A673 (cell line): ENCODE measurements around the gene CELSR3.

Experiments
- EZH2 ChIP-seq: fragments of 200-600 bp; sonication (generic); IDR thresholded peaks from 2 replicates; pipeline ENCODE4 v1.6.1; 2017; ENCODE audit warnings: borderline replicate concordance, low read depth, mild to moderate bottlenecking, mixed read lengths, antibody characterized with exemption, low read length; ENCODE audit not compliant: poor library complexity, severe bottlenecking
- TF ChIP-seq, protein P1 (sequence below): fragments of 300-800, 200-600 bp; sonication (generic); conservative IDR thresholded peaks from 2 replicates; pipeline ENCODE4 v1.5.1; 2017; ENCODE audit warnings: low read depth, mild to moderate bottlenecking, antibody characterized with exemption, low read length, moderate library complexity, mixed read lengths

GRCh38 chr3:48593337-48593736 lies 69.3 kb downstream of the CELSR3 start:
- TF ChIP-seq, protein P1, sequence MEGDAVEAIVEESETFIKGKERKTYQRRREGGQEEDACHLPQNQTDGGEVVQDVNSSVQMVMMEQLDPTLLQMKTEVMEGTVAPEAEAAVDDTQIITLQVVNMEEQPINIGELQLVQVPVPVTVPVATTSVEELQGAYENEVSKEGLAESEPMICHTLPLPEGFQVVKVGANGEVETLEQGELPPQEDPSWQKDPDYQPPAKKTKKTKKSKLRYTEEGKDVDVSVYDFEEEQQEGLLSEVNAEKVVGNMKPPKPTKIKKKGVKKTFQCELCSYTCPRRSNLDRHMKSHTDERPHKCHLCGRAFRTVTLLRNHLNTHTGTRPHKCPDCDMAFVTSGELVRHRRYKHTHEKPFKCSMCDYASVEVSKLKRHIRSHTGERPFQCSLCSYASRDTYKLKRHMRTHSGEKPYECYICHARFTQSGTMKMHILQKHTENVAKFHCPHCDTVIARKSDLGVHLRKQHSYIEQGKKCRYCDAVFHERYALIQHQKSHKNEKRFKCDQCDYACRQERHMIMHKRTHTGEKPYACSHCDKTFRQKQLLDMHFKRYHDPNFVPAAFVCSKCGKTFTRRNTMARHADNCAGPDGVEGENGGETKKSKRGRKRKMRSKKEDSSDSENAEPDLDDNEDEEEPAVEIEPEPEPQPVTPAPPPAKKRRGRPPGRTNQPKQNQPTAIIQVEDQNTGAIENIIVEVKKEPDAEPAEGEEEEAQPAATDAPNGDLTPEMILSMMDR = no peak
- TF ChIP-seq EZH2 = no peak
